Hematopoietic multipotent progenitor cell treated with erythropoietin and hydrocortisone succinate and interleukin-3 and kit ligand, for 17 days (in vitro differentiated cells): ENCODE measurements around the gene ETV3.
"Not testable (repeated sequence)": the region's sequence is repeated elsewhere in the genome, so short reads cannot be mapped to it uniquely, and the experiment has no call there.

Experiments
- DNase-seq: peaks from one replicate; pipeline ENCODE4 v3.0.0-alpha.2; 2015; ENCODE audit warnings: low spot score

Gene ETV3

DNA sequence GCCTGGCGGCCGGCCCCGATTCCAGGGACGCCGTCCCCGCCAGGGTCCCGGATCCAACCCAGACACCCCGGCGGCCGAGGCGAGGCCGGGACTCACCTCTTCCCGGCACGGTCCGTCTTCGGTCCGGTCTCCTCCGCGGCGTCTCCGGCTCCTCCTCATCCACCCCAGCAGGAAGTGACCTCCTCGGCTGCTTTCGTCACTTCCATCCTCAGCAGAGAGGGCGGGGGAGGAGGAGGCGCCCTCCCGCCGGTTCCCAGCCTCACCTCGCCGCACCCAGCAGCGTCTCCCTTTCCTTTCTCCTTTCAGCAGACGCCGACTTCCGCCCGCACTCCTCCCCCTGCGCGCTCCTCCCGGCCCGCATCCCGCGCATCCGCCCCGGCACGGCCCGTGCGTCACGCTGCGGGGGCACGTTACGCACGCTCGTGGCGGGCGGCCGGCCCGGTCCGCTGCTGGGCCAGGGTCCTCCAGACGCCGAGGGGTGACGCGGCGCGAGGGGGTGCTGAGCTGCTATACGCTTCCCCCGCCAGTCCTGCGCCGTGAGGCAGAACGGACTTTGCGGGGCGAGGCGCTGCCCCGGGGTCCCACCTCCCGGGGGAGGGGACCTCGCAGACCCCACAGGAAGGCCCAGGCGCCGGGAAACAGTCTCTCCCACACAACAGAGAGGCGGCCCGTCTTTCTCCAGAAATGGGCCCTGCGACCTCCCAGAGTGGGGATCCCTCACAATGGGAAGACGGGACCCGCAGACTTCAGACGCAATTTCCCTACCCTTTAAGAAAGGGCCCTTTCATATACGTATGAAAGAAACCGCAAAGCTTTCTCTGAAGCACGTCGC is at the start of gene ETV3:
ETV3 (minus strand) TSS at position 176 of the 832 bp plus-strand sequence. CDS start 2,043 bp downstream, outside the sequence.
- peak; percentile 75 for DNase-seq

DNA sequence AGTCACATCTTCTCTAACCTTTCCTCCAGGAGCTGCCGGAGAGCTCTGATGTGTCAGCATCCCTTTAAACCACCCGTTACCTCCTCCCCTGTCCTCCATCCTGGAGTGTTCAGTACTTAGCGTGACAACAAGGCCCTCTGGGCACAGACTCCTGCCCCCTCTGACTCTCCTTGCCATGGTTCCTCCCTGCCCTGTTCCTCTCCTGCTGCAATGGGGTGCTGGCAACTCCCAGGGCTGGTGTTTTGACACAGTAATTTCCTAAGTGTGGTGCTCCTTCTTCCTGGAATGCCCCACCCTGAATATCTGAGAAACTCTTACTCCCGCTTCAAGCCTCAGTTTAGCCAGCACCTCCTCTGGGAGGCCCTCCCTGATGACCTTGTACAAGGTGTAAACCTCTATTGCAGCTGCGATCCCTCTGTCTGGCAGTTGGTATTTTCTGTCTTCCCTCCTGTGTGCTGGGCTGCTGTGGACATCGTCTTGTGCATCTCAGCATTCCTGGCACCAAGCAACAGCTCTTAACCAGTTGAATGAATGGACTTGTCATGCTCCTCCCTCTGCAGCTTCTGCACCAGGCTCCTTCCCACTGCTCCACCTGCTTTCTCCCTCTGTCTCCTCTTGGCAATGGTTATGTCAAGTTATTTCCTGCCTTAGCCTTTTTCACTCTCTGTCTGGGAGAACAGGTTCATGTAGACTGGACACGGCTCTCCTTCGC is 48.2 kb upstream of the ETV3 start:
- DNase-seq, result no peak

DNA sequence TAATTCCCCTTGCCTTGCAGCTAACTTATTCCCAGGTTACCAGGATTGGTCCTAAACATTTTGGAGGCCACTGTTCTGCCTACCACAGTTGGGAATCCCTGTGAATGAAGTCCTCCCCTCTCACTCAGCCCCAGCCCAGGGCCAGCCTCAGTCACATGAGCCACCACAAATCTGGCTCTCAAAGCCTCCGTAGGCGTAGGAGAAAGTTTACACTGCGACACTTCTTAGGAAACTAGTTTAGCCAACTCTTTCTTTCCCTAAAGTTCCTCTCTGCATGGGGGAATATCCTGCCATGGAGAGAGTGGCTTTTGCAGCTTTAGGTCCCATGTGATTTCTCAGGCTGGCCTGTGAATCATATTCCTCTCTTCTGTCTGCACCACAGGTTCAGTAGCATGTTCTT is 45.7 kb upstream of the ETV3 start:
- no peak for DNase-seq

DNA sequence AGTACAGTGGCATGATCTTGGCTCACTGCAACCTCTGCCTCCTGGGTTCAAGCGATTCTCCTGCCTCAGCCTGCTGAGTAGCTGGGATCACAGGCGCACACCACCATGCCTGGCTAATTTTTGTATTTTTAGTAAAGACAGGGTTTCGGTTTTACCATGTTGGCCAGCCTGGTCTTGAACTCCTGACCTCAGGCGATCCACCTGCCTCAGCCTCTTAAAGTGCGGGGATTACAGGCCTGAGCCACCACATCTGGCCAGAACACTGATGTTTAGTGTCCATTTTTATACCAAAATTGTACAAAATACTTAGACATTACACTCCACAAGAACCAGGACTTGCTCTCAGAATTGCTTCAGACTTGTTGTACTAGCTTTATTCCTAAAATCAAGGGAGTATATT is 44.2 kb upstream of the ETV3 start:
- not testable (repeated sequence) for DNase-seq

DNA sequence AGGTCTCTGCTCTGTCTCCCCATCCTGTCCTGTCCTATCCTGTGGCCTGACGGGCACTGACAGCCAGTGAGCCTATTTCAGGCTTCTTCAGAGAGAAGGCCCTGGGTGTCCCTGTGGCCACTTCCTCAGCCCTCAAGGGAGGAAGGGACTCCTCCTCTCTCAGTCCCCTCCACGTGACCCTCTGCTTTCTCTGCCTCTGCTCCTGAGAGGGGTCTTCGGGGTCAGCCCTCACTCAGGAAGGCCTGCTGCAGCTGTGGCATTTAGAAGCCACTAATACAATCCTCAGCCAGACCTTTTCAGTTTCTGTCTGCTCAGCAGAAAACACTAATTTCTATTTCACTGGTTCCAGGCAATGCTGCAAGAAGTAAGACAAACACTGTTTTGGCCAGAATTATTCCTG is 43.6 kb upstream of the ETV3 start:
- no peak for DNase-seq

DNA sequence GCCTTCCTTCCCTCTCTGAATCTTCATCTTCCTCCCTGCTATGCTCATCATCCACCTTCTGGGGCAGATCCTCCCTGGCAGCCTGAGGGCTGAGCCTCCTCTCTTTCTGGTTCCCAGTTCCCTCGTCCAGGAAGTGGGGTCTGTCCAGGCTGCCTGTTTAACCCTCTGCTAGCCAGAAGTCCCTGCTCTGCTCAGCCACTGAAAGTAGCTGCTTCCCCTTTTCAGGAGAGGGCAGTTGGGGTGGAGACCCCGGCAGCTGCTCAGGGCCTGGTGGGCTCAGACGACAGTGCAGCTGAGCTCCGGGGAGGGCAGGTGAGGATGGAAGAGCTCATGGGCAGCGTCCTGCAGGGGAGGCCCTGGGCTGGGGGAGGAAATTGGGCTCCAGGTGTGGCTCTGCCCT is 43.1 kb upstream of the ETV3 start:
- DNase-seq, result no peak

DNA sequence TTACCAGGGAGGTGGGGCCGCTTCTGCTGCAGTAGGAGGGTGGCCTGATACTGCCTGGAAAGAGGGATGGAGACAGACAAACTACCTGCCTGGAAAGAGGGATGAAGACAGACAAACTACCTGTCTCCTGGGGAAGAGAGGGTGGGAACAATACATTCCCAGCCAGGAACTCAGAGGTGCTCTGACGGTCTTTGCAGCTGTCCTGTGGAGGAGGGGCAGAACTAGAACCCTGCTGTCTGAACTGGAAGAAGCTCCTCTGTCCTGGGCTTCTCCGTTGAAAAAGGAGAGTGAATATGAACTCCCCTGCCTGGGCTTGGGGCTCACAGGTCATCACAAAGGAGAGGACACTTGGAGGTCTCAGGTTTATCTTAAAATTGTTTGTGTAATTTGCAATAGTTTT is 40.3 kb upstream of the ETV3 start:
- DNase-seq, result no peak

DNA sequence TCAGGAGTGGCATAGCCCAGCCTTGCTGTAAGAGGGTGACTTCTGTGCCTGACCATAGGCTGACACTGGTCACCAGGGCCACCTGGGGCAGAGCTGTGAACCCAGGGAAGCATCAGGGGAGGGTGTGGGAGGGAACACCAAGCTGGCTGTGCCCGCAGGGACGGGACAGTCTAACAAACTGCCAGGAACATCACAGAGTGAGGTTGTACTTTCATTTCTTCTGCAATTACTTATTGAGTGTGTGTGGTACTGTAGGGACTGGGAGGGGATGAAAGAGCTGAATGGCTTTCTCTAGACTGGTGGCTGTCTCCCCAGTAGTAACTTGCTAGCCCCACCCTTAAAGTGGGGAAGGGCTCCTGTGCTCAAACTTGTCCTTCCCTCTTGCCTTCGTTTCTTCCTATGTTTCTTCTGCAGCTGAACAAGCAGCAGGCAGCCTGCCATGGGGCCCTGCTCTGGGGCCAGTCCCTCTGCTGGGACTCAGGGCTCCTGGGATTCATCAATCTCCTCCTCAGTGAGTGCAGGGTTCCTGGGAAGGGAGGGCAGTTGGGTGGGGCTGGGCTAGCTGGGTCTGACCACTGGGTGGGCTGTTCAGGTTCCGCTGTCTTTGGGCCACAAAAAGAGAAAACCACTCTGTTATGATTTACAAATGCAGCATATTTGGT is 39.7 kb upstream of the ETV3 start:
- DNase-seq, result no peak

DNA sequence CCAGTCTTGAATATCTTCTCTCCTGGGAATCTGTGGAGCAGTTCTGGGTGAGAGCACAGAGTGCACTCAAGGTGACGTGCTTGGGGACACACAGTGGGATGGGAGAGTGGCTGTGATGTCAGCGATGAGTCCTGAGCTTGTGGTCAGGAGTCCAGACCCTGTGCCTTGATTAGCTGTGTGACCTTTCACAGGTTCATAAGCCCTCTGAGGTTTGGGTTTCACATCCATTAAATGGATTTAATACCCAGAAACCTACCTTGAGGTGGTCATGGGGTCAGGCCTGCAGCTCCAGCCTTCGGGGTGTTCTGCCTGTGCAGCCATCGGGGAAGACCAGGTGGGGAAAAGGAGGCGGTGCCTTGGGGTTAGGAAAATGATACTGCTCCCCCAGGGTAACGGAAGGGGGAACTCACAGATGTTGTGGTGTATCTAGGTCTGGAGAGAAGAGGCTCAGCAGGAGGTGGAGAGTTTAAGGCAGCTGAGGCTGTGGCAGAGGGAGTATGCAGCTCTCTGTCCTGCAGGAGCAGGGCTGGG is 38.5 kb upstream of the ETV3 start:
- no peak for DNase-seq

DNA sequence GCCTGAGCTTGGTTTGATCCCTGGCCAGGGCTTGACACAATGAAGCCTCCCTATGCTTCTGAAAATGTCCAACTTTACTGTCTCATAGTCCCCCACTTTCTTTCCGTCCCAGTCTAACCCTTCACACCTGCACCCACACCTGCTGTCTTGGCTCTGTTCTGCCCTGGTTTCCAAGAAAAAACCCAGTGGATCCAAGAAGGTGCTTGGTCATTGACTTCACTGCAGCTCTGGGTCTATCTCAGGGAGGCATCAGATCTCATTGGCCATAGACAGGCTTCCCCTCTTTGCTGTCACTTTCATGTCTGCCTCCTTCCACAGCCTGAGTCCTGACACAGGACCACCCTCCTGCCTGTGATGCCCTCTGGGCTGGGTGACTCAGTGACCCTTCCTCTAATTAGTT is 37.8 kb upstream of the ETV3 start:
- no peak for DNase-seq

DNA sequence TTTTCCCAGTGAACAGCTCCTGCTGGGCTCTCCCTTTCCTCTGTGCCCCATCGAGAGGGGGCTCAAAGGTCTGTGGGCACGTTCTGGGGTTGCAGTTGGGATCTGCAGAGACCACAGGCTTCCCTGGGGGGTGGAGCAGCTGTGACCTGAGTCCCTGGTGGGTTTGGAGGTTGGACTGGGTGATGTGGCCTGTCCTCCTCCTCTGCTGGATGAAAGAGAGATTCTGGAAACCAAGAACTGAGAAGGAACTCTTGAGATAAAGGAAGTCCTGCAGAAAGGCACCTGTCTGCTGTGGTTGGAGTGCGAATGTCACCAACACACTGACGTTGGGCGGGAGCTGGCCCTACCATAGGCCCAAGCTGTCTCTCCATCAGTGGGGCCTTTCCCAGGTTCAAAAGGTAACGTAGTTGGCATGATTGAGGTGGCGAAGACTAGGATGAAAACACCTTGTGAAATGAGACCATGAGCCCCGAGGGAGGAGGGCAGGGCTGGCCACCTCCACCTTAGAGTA is 35.8 kb upstream of the ETV3 start:
- no peak for DNase-seq

DNA sequence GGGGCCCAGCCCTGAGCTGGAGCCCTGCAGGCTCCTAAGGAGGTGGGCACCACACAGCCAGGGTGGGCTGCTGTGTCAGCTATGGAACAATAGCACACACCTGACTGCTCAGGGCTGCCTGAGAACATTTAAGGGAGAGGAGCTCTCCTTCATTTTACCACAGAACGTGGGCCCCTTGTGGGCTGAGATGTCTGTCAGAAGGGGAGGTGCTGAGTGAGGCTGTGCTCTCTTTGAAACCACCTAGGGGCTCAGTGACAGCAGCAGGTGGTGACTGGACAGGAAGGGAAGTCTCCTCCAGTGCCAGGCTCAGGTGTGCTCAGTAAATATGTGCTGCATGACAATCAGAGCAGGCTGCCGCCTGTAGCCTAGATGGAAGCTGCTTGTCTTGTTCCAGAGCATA is 35.0 kb upstream of the ETV3 start:
- DNase-seq, result not testable (repeated sequence)

DNA sequence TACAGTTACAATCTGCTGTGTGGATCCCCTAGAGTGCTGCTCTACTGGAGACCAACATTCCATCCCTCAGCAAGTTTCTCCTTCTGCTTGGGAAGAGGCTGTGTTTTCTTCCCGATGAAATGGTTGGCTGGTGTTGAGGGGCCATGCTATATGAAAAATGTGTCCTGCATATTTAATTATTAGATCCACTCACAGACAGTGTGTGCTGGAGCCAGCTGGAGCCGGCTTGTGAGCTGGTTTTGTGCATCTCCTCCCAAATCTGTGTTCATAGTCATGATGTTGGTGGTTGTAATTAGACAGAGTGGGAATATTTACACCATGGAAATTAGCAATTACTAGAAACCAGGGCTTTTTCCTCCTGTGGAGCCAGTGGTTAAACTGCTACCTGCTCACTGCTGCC is 34.4 kb upstream of the ETV3 start:
- not testable (repeated sequence) for DNase-seq

DNA sequence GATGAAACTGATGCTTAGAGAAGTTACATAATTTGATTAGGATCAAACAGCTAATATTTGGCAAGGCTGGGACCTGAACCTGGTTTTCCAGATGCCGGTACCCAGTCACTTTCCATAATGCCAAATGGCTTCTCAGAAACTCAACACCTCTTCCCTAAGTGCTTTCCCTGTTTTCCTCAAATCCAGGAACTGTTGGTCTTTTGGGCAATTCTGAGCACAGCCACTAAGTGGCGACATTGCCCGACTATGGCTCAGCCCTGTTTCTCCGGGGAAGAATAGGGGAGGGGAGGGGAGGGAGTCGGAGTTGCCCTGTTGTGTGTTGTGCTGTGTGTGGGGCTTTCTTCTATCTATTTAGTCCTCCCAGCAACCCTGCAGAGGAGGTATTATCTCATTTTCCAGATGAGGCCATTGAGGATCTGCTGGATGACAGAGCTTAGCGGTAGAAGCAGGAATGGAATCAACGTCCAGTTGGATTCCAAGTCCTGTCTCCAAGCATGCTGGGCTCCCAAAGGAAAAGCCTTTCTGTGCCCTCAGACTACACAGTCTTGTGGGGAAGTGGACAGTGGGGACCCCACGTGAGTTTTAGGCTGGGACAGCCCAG is 33.8 kb upstream of the ETV3 start:
- DNase-seq, result not testable (repeated sequence)

DNA sequence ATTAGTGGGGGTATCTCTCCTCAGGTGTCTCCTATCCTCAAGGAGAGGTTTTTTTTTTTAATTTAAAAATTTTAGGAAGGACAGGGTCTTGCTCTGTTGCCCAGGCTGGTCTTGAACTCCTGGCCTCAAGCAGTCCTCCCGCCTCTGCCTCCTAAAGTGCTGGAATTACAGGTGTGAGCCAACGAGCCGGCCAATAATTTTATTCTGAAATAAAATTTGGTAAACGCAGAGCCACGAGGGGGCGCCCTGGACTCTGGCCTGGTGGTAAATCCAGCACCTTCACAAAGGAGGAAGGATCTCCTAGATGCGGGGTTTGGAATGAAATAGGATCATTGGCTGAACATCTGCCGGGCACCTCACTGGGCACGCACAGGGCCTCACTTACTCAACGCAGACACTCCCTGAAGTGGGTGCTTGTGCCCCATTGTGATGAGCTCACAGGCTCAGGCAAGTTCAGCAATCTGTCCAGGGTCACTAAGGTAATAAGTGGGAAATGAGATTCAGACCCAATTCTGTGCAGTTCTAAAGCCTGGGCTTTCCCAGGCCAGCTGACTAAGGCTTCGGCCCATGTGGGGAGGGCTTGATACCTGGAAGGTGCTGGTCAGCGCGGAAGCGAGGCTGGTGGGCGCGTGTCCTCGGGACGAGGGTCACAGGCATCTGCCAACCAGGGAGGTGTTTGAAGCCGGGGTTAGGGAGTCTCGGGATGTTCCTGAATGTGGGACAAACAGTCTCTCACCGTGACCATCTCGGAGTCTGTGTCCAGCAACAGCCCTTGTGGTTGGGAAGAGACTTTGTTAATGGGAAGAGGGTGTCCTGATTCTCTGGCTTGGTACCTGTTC is 32.7 kb upstream of the ETV3 start:
- DNase-seq, result peak; percentile 48

DNA sequence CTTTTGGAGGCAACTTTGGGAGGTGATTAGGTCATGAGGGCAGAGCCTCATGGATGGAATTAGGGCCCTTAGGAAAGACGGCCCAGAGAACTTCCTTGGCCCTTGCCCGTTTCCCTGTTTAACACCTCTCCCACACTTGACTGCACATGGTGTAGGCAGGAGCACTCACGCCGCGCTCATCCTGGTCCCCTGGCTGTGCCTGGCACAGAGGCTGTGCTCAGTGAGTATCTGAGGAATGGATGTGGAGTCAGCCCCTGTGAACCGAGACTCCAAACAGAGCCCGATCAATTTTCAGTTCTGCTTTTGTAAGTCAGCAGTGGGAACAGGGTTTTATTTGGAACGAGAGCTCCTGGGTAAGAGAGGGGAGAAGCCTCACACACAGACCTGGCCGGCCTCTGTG is 29.8 kb upstream of the ETV3 start:
- no peak for DNase-seq

DNA sequence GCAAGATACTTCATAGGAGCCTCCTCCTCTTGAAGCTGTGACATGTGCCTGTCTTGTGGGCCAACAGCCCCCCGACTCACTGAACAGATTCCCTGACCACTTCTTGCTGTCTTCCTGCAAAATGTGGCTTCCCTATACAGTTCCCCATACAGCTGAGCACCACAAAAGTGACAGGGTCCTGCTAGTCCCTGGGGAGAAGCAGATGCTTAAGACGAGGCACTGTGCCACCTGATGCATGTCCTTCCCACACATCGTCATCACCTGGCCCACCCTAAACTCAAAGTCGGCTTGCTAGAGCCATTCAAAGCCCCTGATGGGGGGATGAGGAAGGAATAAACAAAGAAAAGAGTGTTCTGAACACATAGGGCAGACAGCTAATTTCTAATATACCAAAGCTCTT is 29.2 kb upstream of the ETV3 start:
- no peak for DNase-seq

DNA sequence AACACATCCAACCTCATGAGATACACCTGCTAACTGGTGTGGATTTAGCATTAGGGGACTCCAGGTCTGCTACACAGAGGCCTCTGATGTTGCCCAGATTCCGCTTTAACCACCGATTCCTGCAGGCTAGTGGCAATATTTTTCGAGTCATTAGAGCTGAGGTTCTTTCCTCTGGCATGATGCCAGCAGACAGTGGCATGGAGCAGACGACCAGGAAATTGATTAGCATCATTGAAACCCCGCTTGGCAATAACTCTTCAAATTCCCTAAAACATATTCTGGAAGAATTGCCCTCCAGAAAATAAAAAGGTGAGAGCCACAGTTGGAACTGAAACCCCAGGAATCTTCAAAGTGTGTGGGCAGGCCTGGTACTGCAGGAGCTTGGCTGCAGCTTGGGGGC is 28.4 kb upstream of the ETV3 start:
- DNase-seq, result no peak

DNA sequence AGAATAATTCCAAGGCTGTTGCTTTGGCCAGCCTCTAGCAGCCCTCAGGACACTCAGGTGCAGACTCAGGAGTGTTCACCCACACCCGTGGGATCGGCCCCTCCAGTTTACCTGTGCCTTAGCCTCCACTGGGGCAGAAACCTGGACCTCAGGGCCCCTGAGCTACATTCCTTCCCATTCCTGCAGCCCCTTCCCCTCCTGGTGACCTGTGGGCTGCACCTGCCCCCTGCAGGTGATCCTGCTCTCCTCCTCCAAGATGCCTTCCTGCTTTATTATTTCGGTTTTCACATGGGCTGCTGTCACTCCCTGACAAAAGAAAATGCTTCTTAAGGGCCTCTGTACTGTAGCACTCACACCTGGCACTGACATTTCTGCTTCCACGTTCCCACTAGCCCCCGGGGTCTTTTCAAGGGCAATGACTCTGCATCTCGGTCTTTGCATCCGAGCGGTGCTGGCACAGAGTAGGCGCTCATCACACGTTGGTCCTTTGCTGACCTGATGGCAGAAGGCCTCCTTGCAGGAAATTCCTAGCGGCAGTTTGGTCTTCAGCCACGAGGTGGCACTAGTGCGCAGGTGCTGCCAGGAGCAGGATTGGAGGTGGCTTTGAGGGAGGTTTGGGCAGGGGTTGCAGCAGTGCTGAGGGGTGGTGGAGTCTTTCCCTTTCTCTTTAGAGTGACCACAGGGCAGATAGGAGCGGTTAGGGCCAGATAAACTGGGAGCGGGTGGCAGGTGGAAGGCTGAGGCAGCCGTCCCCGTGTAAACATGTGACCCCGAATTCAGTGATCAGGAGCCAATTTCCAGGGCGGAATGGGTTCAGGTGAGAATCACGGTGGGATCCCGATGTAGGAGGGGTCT is 25.3 kb upstream of the ETV3 start:
- DNase-seq, result peak; percentile 75

DNA sequence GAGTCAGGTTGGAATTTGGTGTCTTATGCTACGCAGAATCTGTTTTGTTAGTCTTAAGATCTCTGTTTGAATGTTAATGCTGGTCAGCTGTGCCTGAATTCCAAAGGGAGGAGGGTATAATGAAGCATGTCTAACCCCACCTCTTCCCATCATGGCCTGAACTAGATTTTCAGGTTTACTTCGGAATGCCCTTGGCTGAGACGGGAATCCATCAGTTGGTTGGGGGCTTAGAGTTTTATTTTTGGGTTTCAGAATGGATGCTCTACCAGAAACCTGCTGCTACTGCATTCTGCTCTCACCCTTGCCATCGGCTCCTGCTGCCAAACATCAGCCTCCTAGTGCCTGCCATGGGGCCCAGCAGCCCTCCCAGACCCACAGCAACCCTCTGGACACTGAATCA is 24.1 kb upstream of the ETV3 start:
- no peak for DNase-seq
